Tongue (tissue), 2 donors: ENCODE measurements around the gene DR1. TPM values are rescaled to one million over a fixed set of nuclear protein-coding genes. Genes with fewer than 3 reads are reported as not detected.
A peak's percentile ranks its signal among the peaks of the same experiment; 100 is the strongest.

Experiments used
- DNase-seq: peaks from one replicate; pipeline ENCODE4 v3.0.0-alpha.2; 2015
- total RNA-seq: library from RNA; depleted of rRNA; stranded (reverse); fragments of >200 nt; gene quantifications from one replicate; pipeline ENCODE4 v1.2.3, GENCODE V29; 2014

DR1 gene
- 61.5 TPM for total RNA-seq

GRCh38 chr1:93345633-93346420 lies at the start of gene DR1:
TSS of gene DR1 (plus strand) at chr1:93345907. CDS start at chr1:93346646, 739 bp downstream.
- DNase-seq, result peak; percentile 98

GRCh38 chr1:93296555-93297154 lies 49.1 kb upstream of the DR1 start:
- no peak for DNase-seq

GRCh38 chr1:93301131-93301530 lies 44.6 kb upstream of the DR1 start:
- DNase-seq, result no peak

GRCh38 chr1:93302078-93302477 lies 43.6 kb upstream of the DR1 start:
- DNase-seq, result no peak

GRCh38 chr1:93304716-93305138 lies 41.0 kb upstream of the DR1 start:
- peak; percentile 79 for DNase-seq

GRCh38 chr1:93306920-93307319 lies 38.8 kb upstream of the DR1 start:
- no peak for DNase-seq

GRCh38 chr1:93313026-93313425 lies 32.7 kb upstream of the DR1 start:
- no peak for DNase-seq

GRCh38 chr1:93317207-93317606 lies 28.5 kb upstream of the DR1 start:
- peak; percentile 27 for DNase-seq

- DNase-seq, result no peak
Measured at GRCh38 chr1:93317943-93318342, 27.8 kb upstream of the DR1 start.

- no peak for DNase-seq
Measured at GRCh38 chr1:93321720-93322119, 24.0 kb upstream of the DR1 start.

- peak; percentile 43 for DNase-seq
Measured at GRCh38 chr1:93322349-93322748, 23.4 kb upstream of the DR1 start.

GRCh38 chr1:93323185-93323820 lies 22.4 kb upstream of the DR1 start:
- no peak for DNase-seq

- DNase-seq, result no peak
Measured at GRCh38 chr1:93324486-93325464, 20.9 kb upstream of the DR1 start.

- DNase-seq, result peak; percentile 68
Measured at GRCh38 chr1:93328809-93329760, 16.6 kb upstream of the DR1 start.

- DNase-seq, result no peak
Measured at GRCh38 chr1:93330196-93330595, 15.5 kb upstream of the DR1 start.

GRCh38 chr1:93330617-93331016 lies 15.1 kb upstream of the DR1 start:
- no peak for DNase-seq

GRCh38 chr1:93331412-93331811 lies 14.3 kb upstream of the DR1 start:
- DNase-seq, result no peak

- DNase-seq, result no peak
Measured at GRCh38 chr1:93332368-93332767, 13.3 kb upstream of the DR1 start.

- DNase-seq, result no peak
Measured at GRCh38 chr1:93338387-93339146, 7.1 kb upstream of the DR1 start.

- no peak for DNase-seq
Measured at GRCh38 chr1:93339171-93339697, 6.5 kb upstream of the DR1 start.
